H1 (cell line): ENCODE results near the gene CTDP1. TPM values are rescaled to one million over a fixed set of nuclear protein-coding genes. Genes with fewer than 3 reads are reported as not detected.
A peak's percentile ranks its signal among the peaks of the same experiment; 100 is the strongest.

Experiments used
- BACH1 ChIP-seq: IDR thresholded peaks from 2 replicates; pipeline ENCODE4 v1.6.1; 2012; ENCODE audit warnings: low read length, improper control_type of control experiment
- CBX5 ChIP-seq: fragments of 300-800, 300-1000 bp; sonication (generic); IDR thresholded peaks from 2 replicates; pipeline ENCODE4 v1.7.1; 2016; ENCODE audit warnings: antibody characterized with exemption, low read length, low read depth
- CBX8 ChIP-seq: fragments of 300-800, 300-1000 bp; sonication (generic); IDR thresholded peaks from 2 replicates; pipeline ENCODE4 v1.7.1; 2016; ENCODE audit warnings: low read depth, low read length, borderline replicate concordance
- CHD1 ChIP-seq: IDR thresholded peaks from 2 replicates; pipeline ENCODE4 v1.6.1; 2012; ENCODE audit warnings: low read depth, low read length, improper control_type of control experiment
- GABPA ChIP-seq: IDR thresholded peaks from 2 replicates; pipeline ENCODE4 v1.6.1; 2011; ENCODE audit warnings: mild to moderate bottlenecking, low read length, moderate library complexity, borderline replicate concordance; ENCODE audit not compliant: insufficient read depth
- HDAC2 ChIP-seq, 2 experiments: fragments of 300-600 bp in 1 of 2; sonication (generic) in 1 of 2; IDR thresholded peaks; 2 replicates each; pipeline ENCODE4 v1.6.1; 2011 to 2012; ENCODE audit warnings: low read depth in 2 of 2, low read length in 2 of 2, mild to moderate bottlenecking in 2 of 2, moderate library complexity in 2 of 2, borderline replicate concordance in 1 of 2, inconsistent platforms in 1 of 2
- JUN ChIP-seq: IDR thresholded peaks from 2 replicates; pipeline ENCODE4 v1.6.1; 2011; ENCODE audit warnings: low read depth, mild to moderate bottlenecking, improper control_type of control experiment, low read length
- KDM1A ChIP-seq: fragments of 200-600, 300-600 bp; sonication (generic); IDR thresholded peaks from 2 replicates; pipeline ENCODE4 v1.7.1; 2016; ENCODE audit warnings: mild to moderate bottlenecking, low read length, borderline replicate concordance
- KDM4A ChIP-seq: IDR thresholded peaks from one replicate; pipeline ENCODE4 v1.7.1; 2012; ENCODE audit warnings: low read depth, mild to moderate bottlenecking, moderate library complexity, low read length, inconsistent platforms; ENCODE audit not compliant: severe bottlenecking
- MAFK ChIP-seq: IDR thresholded peaks from 2 replicates; pipeline ENCODE4 v1.6.1; 2012; ENCODE audit warnings: low read depth, mild to moderate bottlenecking, improper control_type of control experiment, low read length
- NANOG ChIP-seq: IDR thresholded peaks from 2 replicates; pipeline ENCODE4 v1.6.1; 2011; ENCODE audit warnings: low read length, low read depth, mild to moderate bottlenecking, inconsistent platforms; ENCODE audit not compliant: insufficient read depth, poor library complexity, severe bottlenecking
- PHF8 ChIP-seq: fragments of 200-600 bp; sonication (generic); conservative IDR thresholded peaks from 2 replicates; pipeline ENCODE4 v1.7.1; 2012; ENCODE audit warnings: low read depth, mild to moderate bottlenecking, inconsistent platforms, low read length, moderate library complexity
- POLR2AphosphoS5 ChIP-seq: IDR thresholded peaks from 2 replicates; pipeline ENCODE4 v1.6.1; 2011; ENCODE audit warnings: low read depth, low read length
- RBBP5 ChIP-seq: IDR thresholded peaks from 2 replicates; pipeline ENCODE4 v1.7.1; 2012; ENCODE audit warnings: low read depth, mild to moderate bottlenecking, inconsistent platforms, low read length, moderate library complexity, borderline replicate concordance
- SAP30 ChIP-seq: fragments of 300-600 bp; sonication (generic); IDR thresholded peaks from 2 replicates; pipeline ENCODE4 v1.7.1; 2012; ENCODE audit warnings: low read length, moderate library complexity, mild to moderate bottlenecking, inconsistent platforms; ENCODE audit not compliant: insufficient read depth, insufficient replicate concordance
- SIRT6 ChIP-seq: IDR thresholded peaks from one replicate; pipeline ENCODE4 v1.7.1; 2012; ENCODE audit warnings: low read length, inconsistent platforms
- SIX5 ChIP-seq: IDR thresholded peaks from 2 replicates; pipeline ENCODE4 v1.6.1; 2011; ENCODE audit warnings: mild to moderate bottlenecking, low read depth, low read length
- TAF1 ChIP-seq: IDR thresholded peaks from 2 replicates; pipeline ENCODE4 v1.6.1; 2011; ENCODE audit warnings: mild to moderate bottlenecking, low read depth, low read length
- TAF7 ChIP-seq: optimal IDR thresholded peaks from 2 replicates; pipeline ENCODE3; 2011; ENCODE audit warnings: low read depth, mild to moderate bottlenecking, inconsistent platforms, low read length, moderate library complexity, borderline replicate concordance
- TCF12 ChIP-seq: IDR thresholded peaks from 2 replicates; pipeline ENCODE4 v1.6.1; 2011; ENCODE audit warnings: low read depth, mild to moderate bottlenecking, low read length
- YY1 ChIP-seq: IDR thresholded peaks from 2 replicates; pipeline ENCODE4 v1.6.1; 2011; ENCODE audit warnings: low read depth, mild to moderate bottlenecking, low read length
- polyA plus RNA-seq, 7 experiments: library from polyadenylated mRNA; depleted of rRNA in 3 of 7; stranded (reverse) in 5 of 7; unstranded in 2 of 7; fragments of >200 nt in 5 of 7; fragments of 200-250 nt in 2 of 7; gene quantifications; 1 replicate in 5 of 7; 2 replicates in 1 of 7; 4 replicates in 1 of 7; pipeline versions ENCODE4 v1.2.1 to v1.2.3, GENCODE V29; 2011 to 2013; ENCODE audit warnings: missing spikeins in 2 of 7, mixed read lengths in 2 of 7
- total RNA-seq: library from RNA; stranded (reverse); fragmentation: NEBNext Ultra II Directional; extraction: Animal tissue kit (Norgen Biotek cat#: 25700); gene quantifications from 2 replicates; pipeline ENCODE4 v1.2.1, GENCODE V29; 2021
- TF ChIP-seq, protein P1 (sequence below): IDR thresholded peaks from 2 replicates; pipeline ENCODE4 v1.6.1; 2011; ENCODE audit warnings: low read length, improper control_type of control experiment

CTDP1 gene
- total and polyA plus RNA-seq, 2 of the 8 experiments (the other 6 are each of a cell fraction or from before 2014, with no cell fraction given): 16.6 to 37.0 TPM

DNA sequence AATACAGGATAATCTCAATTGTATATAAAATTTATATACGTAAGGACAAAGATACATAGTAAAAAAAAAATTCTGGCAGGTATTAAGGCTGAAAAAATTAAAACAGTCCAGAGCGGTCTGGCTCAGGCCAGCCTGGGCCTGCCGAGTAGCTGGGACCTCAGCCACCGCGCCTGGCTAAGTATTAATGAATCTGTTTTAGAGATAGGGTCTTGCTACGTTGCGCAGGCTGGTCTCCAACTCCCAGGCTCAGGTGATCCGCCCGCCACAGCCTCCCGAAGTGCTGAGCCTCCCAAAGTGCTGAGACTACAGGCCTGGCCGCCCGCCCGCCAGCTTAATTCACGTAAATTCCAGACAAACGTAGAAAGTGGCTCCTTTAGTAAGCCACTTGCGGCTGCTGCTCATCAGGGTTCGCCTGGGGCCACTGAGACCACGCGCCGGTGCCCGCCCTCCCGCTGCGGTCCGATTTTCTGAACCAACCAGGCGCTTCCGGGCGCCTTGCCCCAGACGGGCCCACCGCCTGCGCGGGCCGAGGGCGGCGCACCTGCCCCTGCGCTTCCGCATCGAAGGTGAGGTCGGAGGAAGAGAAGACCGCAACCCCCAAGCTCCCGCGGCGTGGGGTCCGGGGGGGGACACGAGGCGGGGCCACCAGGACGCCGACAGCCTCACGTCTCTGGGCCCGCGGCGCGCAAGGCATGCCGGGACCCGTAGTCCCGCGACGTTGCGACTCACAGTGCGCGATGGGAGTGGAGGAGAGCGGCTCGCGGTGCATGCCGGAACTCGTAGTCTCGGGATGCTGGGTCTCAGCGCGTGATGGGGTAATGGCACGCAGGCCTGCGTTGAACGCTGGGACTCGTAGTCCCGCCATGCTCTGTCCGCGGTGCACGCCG is 695 bp upstream of the CTDP1 start (continued):
- TF ChIP-seq PHF8: peak; percentile 65
- TF ChIP-seq CBX8: no peak
- peak; percentile 92 for TF ChIP-seq SIX5
- no peak for TF ChIP-seq TCF12
- peak; percentile 61 to 70; a peak in 1 of 4 replicates for TF ChIP-seq HDAC2 (IDR thresholded peaks at IDR 0.05; ENCODE audit: borderline replicate concordance in 1 of 2, low read depth in 2 of 2, low read length in 2 of 2)
- no peak for TF ChIP-seq CHD1
- TF ChIP-seq KDM1A: peak; percentile 75; the same call in 1 of the 2 replicates
- no peak for TF ChIP-seq BACH1
- peak; percentile 67 for TF ChIP-seq TAF1
- peak; percentile 4 for TF ChIP-seq NANOG
- TF ChIP-seq SAP30: no peak
- no peak for TF ChIP-seq MAFK
- no peak; the same call in 1 of the 2 replicates for TF ChIP-seq POLR2AphosphoS5
- no peak for TF ChIP-seq JUN
- TF ChIP-seq CBX5: no peak
- TF ChIP-seq SIRT6: no peak
- no peak for TF ChIP-seq KDM4A
- no peak for TF ChIP-seq GABPA
- TF ChIP-seq, protein P1, sequence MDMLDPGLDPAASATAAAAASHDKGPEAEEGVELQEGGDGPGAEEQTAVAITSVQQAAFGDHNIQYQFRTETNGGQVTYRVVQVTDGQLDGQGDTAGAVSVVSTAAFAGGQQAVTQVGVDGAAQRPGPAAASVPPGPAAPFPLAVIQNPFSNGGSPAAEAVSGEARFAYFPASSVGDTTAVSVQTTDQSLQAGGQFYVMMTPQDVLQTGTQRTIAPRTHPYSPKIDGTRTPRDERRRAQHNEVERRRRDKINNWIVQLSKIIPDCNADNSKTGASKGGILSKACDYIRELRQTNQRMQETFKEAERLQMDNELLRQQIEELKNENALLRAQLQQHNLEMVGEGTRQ: peak; percentile 51
- TF ChIP-seq RBBP5: no peak
- TF ChIP-seq YY1: peak; percentile 70; the same call in 1 of the 2 replicates
- peak; percentile 42 for TF ChIP-seq TAF7
